Body of pancreas (tissue), 4 donors: ENCODE data around the gene HBD.

Source experiments
- CTCF ChIP-seq, 7 experiments: fragments of 450-650 bp in 4 of 7; fragments of 200-600 bp in 3 of 7; sonication (generic) in 3 of 7; IDR thresholded peaks; one replicate each; pipeline ENCODE4 v1.5.1; 2016 to 2019; ENCODE audit warnings: antibody characterized with exemption in 7 of 7
- POLR2A ChIP-seq, 3 donors: fragments of 450-650 bp; IDR thresholded peaks; one replicate each; pipeline ENCODE4 v1.6.1; 2016; ENCODE audit warnings: antibody characterized with exemption in 3 of 3, mild to moderate bottlenecking in 2 of 3

GRCh38 chr11:5237420-5237819, 3.1 kb upstream of the HBD start:
- TF ChIP-seq POLR2A (IDR thresholded peaks at IDR 0.05) = no peak
- no peak for TF ChIP-seq CTCF (IDR thresholded peaks at IDR 0.05)
